ENCODE results near the gene POC1A.
A peak's percentile ranks its signal among the peaks of the same experiment; 100 is the strongest.

The POC1A gene

GRCh38 chr3:52132041-52132440 lies 22.2 kb downstream of the POC1A start:
- no peak for DNase-seq

GRCh38 chr3:52130966-52131622 lies 23.1 kb downstream of the POC1A start:
- peak in 19 of 56 donors; percentile 16 to 67 (median 41) for DNase-seq

GRCh38 chr3:52128118-52128683 lies 26.0 kb downstream of the POC1A start:
- DNase-seq: peak in 1 of 56 donors; percentile 12

DNA sequence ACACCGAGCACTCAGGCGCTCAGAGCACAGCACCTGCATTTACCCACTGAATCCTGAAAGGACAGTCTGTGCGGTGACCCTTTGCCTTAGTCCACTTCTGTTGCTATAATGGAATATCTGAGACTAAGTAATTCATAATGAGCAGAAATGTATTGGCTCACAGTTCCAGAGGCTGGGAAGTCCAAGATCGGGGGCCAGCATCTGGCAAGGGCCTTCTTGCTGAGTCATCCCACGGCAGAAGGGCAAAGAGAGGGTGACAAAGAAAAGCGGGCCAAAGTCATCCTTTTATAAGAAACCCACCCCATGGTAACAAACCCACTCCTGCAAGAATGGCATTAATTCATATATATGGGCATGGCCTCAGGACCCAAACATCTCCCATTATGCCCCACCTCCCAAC lies 27.7 kb downstream of the POC1A start:
- DNase-seq: no peak

DNA sequence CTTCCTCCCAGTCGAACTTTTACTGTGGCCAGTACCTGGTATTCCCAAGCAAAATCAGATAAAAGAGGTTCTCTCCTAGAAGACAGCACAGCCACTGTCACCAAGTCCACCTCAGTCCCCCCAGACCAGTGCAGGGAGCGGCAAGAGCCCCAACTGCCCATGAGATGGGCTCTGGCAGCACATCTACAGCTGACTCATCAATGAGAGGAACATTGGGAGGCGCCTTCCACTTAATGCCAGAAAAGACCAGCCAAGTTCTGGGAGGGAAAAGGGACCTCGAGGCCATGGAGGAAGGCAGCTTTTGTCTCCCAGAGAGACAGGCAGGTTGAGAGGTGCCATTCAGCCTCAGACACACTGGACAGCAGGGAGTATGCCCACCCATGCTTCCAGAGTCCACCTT lies 28.2 kb downstream of the POC1A start:
- no peak for DNase-seq

DNA sequence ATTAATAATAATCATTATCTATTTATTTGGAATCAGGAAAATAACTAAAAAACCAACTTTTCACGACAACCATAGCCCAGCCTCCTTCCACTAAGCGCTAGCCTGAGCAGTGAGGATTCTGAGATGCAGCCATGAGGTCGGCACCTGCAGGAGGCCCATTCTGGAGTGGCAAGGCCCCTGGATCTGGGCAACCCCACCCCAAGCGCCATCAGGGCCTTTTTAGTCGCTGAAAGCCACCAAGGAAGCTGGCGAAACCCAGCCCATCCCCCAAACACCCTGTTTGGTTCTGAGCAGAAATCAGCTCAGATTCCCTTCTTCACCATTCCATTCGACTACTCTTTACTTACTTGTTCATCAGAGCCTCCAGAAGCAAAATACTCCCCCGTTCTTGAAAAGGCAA lies 29.5 kb downstream of the POC1A start:
- DNase-seq: no peak

DNA sequence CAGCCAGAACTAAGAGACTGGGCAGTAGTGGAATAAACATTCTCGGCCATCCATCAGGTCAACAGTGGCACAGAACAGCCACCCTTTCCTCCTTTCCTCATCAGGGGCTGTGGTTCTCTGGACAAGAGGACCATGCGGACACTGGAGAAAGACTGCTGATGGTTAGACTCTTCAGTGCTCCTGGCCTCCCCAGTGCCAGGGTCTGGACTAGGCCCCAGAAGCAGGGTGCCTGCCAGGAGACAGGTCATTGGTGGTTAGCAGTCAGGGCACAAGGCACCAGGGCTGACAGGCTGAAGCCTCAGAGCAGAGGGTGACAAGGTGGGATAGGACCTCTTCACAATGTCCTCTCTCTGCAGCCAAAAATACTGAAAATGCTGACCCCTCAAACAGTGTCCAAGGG lies 30.1 kb downstream of the POC1A start:
- DNase-seq: no peak

GRCh38 chr3:52123106-52123725 lies 31.0 kb downstream of the POC1A start:
- peak in 51 of 56 donors; percentile 13 to 85 (median 59) for DNase-seq

- no peak for DNase-seq
Observed at GRCh38 chr3:52122491-52122890, 31.7 kb downstream of the POC1A start.

DNA sequence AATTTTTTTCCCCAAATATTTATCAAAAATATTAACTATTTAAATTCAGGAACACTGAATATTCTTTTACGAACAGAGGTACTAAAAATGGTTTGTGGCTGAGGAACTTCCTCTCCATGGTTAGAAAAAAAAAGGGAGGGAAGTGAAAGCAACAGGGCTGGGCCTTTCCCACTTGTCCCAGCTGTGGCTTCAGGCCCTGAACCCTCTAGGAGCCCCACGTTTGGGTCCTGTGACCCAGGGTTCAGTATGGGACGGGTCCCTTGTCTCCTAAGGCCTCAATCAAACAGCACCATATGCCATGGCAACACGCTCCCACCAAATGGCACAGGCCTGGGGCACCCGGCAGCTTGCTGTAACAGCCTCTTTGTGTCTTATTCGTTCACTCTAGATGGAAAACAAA lies 32.4 kb downstream of the POC1A start:
- DNase-seq: peak in 1 of 56 donors; percentile 10

- peak in 11 of 56 donors; percentile 9 to 51 (median 23) for DNase-seq
Observed at GRCh38 chr3:52121464-52121805, 32.8 kb downstream of the POC1A start.

DNA sequence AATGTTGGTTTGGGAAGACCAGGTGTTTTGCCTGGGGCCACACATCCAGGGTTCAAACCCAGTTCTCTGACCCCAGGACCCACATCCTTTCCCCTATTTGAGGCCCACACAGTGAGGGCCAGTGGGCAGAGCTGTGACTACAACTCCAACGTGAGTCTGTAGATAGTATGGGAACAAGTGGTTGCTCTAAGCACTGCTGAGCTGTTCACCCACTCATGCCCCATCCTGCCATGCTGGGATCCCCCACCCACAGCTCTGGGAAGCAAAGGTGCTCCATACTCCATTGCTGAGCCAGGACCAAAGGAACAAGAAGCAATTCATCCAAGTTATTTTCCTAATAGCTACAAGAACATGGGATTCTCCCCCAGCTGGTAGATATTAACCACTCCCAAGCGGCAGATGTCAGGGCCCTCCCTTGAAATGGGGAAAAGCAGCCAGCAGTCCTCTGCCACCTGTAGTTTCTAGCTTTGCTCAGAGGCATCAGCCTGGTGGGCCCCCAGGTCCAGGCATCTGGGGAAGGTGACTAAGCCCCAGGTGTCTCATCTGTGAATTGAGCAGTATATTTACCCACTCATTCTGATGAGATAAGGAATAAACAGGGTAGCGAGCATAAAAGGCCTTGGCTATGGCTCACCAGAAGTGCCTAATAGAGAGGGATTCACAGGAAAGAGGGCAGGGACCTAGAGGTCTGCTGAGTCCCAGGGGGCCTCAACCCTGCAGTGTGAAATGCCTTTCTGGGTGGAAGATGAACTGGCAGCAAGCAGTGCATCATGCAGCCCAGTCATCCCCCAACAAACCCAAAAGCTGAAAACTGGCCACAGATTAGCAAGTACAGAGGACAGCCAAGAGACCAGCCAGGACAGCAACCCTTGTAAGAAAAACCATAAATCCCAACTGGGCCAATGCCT lies 33.4 kb downstream of the POC1A start:
- no peak for DNase-seq

DNA sequence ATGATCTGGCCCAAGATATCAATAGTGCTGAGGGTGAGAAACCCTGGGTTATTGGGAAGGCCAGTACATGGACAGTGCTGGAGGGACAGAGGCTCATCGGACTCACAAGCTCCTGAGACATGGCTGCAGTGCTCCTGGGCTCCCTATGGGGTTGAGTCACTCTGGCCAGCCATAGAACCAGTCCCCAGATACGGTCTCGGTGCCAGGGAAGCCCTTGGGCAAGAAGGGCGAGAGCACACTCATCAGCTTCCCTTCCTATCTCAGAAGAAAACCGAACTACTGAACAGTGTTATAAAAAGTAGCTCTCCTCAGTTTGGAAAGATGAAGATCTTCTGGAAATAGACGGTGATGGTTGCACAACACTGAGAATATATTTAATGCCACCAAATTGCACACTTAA lies 34.4 kb downstream of the POC1A start:
- DNase-seq: no peak

- DNase-seq: no peak
Observed at GRCh38 chr3:52119099-52119498, 35.1 kb downstream of the POC1A start.

DNA sequence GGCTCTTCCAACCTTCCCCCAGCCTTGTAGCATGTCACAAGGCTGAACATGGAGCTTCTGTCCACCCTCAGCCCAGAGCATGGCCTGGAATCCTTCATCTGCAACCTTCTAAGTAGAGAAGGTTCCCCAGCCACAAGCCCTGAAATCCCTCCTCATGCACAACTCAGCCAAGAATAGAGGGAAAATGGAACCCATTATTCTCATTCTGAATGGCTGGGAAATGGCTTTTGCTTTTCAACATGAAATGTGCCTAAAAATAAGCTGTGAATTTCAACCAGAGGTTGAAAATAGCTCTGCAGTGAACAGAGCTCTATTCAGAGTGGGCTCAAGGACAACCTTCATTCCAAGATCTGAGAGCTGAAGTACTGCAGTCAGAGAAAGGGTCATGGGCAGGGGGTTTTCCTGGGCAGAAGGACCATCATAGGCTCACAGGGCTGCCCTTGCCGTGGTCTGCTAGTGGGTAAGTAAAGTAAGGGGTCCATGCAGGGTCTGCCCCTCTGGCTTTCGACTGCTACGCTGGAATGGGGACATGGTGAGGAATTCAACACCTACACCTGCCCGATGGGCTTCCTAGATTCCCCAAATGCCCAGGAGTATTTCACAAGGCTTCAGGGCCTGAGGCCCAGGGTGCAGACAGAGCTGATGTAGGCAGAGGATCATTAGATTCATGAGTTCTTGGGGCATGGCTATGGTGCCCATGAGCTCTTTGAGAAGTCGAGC lies 35.9 kb downstream of the POC1A start:
- peak in 7 of 56 donors; percentile 21 to 34 (median 27) for DNase-seq

DNA sequence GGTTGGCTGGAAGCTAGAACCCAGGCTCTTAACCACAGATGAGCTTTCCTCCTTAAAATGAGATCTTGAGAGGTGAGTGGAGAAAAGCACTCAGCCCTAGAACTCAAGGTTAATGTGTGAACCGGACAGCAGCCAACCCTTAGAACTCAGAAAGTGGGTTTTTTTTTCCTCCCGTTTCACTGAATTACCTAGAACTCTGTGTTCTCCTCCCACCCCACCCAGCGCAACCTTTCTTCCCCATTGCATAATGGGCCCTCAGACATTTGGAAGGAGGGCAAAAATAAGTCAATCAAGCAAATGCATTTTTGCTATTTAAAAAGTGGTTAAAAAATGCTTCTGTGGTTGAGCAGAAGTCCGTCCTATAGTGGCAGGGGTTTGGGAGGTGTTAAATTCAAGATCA lies 36.7 kb downstream of the POC1A start:
- DNase-seq: no peak

DNA sequence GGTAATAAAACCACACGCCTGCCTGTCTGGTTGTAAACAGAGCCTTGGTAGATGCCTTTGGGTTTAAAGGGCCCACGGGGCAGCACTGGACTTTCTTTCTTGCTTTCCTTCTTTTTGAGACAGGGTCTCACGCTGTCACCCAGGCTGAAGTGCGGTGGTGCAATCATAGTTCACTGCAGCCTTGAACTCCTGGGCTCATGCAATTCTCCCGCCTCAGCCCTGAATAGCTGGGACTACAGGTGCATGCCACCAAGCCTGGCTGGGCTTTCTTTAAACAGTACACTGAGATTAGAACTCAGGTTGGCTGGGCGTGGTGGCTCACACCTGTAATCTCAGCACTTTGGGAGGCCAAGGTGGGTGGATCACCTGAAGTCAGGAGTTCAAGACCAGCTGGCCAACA lies 42.2 kb downstream of the POC1A start:
- DNase-seq: no peak

GRCh38 chr3:52110502-52110901 lies 43.7 kb downstream of the POC1A start:
- DNase-seq: no peak

DNA sequence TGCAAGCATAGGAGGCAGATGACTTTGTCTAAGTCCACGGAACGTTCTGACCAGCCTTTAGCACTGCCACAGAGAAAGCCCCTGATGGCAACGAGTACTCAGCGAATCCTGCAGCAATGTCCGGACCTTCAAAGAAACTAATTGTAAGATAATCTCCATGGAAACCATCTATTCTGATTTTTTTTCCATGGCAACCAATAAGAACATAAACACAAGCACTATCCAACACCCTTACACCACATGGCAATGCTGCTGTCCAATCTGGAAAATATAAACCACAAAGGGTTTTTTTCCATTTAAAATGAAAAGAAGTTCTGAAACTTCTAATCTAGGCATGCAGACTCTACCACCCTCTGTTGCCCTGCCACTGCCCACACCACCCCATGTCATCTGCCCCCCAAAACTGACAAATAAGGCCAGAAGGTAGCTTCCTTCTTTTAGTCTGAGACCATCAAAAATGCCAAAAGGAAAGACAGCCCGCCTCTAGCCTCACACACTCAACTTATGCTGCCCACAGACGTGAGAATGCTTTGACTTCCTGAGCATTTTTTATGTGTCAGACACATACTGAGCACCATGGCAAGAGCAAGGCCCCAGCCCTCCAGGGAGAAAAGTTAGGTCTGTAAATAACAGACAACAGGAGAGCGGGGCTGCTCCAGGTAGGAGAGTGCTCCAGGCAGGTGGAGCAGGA lies 44.5 kb downstream of the POC1A start:
- DNase-seq: no peak
